Gastroesophageal sphincter (tissue), 4 donors: Measurements from ENCODE around the gene CLEC4F. TPM values are rescaled to one million over a fixed set of nuclear protein-coding genes. Genes with fewer than 3 reads are reported as not detected.

Source experiments
- ATAC-seq: fragments of 150-250 bp; one replicate; pipeline ENCODE4 v1.9.1; 2016; ENCODE audit warnings: mild to moderate bottlenecking, moderate library complexity
- H3K27ac ChIP-seq, 4 donors: fragments of 200-600 bp; sonication (generic) in 3 of 4; 1 replicate in 3 of 4; 2 replicates in 1 of 4; pipeline ENCODE4 v1.5.1; 2016 to 2019
- H3K27me3 ChIP-seq: fragments of 200-600 bp; sonication (generic); one replicate; pipeline ENCODE4 v1.5.1; 2019
- H3K36me3 ChIP-seq, 2 donors: fragments of 200-600 bp; sonication (generic); one replicate each; pipeline ENCODE4 v1.5.1; 2019; ENCODE audit warnings: control low read depth in 1 of 2
- H3K4me1 ChIP-seq, 3 donors: fragments of 200-600 bp; sonication (generic); 1 replicate in 2 of 3; 2 replicates in 1 of 3; pipeline ENCODE4 v1.5.1; 2016 to 2019; ENCODE audit warnings: control low read depth in 2 of 3
- H3K4me3 ChIP-seq, 2 donors: fragments of 200-600 bp; sonication (generic); one replicate each; pipeline ENCODE4 v1.5.1; 2019; ENCODE audit warnings: mild to moderate bottlenecking in 1 of 2, moderate library complexity in 1 of 2
- H3K9me3 ChIP-seq, 3 donors: fragments of 200-600 bp; sonication (generic); one replicate each; pipeline ENCODE4 v1.5.1; 2017 to 2019; ENCODE audit warnings: control low read depth in 2 of 3
- EP300 ChIP-seq: sonication (generic); formaldehyde crosslinking; IDR thresholded peaks from one replicate; pipeline ENCODE4 v1.6.1; 2017; ENCODE audit warnings: antibody characterized with exemption, mild to moderate bottlenecking
- POLR2A ChIP-seq, 2 donors: fragments of 450-650 bp; IDR thresholded peaks; one replicate each; pipeline ENCODE4 v1.6.1; 2017; ENCODE audit warnings: antibody characterized with exemption in 2 of 2, mild to moderate bottlenecking in 2 of 2, moderate library complexity in 1 of 2
- POLR2AphosphoS5 ChIP-seq: sonication (generic); formaldehyde crosslinking; IDR thresholded peaks from one replicate; pipeline ENCODE4 v1.6.1; 2017; ENCODE audit warnings: antibody characterized with exemption
- WGBS, 2 donors: methylation state at CpG; one replicate each; pipeline ENCODE4 v1.1.5; 2018; ENCODE audit warnings: low coverage in 1 of 2; 5-methylcytosine and 5-hydroxymethylcytosine counted together
- total RNA-seq, 4 donors: library from RNA; depleted of rRNA; stranded (reverse); fragments of >200 nt; gene quantifications; one replicate each; pipeline ENCODE4 v1.1.0, GENCODE V29; 2016
- TF ChIP-seq, protein P1 (sequence below), 4 experiments: fragments of 200-600 bp in 2 of 4; fragments of 450-650 bp in 2 of 4; sonication (generic) in 1 of 4; IDR thresholded peaks; one replicate each; pipeline ENCODE4 v1.5.1; 2017 to 2019; ENCODE audit warnings: antibody characterized with exemption in 4 of 4, mild to moderate bottlenecking in 2 of 4, moderate library complexity in 2 of 4

The CLEC4F gene
- total RNA-seq, 4 donors from 2014 or later = 1.1 TPM; not detected in 2

DNA sequence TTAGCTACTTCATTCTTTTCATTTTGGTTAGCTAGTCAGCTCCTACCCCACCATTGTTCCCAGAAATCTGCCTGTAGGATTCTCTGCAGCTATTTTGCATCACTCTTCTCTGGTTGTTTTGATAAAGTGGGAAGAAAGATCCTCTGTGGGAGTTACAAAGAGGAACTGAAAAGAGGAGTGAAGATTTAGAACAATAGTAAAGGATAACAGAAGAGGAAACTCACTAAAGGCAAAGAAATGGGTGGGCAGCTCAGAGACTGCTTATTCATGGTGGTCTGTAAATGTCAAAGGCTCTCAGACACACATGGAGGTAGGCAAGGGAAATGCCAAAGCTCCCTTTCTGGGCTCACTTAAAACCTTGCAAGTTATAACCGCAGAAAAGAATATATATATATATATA lies 32.4 kb upstream of the CLEC4F start:
- no peak for ATAC-seq
- Histone ChIP-seq H3K9me3 (no peaks in the 10 kb centered on the region), H3K27ac (no peak overlapping the region), H3K27me3 (peaks cover 7% of the 10 kb centered on the region), H3K36me3 (no peaks in the 10 kb centered on the region), H3K4me1 (no peaks in the 10 kb centered on the region), H3K4me3 (no peak overlapping the region)
- WGBS, 2 donors = 86 to 88% methylated on average over 1 of the region's 1 CpG
- TF ChIP-seq EP300 (no peak), POLR2A (IDR thresholded peaks at IDR 0.05) (no peak), POLR2AphosphoS5 (no peak)
- TF ChIP-seq, protein P1, sequence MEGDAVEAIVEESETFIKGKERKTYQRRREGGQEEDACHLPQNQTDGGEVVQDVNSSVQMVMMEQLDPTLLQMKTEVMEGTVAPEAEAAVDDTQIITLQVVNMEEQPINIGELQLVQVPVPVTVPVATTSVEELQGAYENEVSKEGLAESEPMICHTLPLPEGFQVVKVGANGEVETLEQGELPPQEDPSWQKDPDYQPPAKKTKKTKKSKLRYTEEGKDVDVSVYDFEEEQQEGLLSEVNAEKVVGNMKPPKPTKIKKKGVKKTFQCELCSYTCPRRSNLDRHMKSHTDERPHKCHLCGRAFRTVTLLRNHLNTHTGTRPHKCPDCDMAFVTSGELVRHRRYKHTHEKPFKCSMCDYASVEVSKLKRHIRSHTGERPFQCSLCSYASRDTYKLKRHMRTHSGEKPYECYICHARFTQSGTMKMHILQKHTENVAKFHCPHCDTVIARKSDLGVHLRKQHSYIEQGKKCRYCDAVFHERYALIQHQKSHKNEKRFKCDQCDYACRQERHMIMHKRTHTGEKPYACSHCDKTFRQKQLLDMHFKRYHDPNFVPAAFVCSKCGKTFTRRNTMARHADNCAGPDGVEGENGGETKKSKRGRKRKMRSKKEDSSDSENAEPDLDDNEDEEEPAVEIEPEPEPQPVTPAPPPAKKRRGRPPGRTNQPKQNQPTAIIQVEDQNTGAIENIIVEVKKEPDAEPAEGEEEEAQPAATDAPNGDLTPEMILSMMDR (IDR thresholded peaks at IDR 0.05) = no peak

DNA sequence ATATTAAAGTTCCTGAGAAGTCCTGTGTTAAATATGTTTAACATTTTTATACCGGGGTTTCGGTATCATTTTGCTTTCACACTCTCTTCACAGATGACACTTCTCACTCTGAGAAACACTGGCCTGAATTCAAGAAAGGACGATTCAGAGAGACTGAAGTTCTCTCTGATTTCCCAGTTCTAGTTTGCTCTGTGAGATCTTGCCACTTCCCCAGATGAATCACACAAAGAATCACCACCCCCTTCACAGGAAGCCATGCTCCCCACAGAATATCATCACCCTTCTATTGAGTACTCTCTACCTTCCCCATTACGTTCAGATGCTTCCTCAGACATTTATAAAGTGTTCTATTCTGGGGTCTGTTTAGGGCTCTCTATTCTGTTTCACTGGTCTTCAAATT lies 31.3 kb upstream of the CLEC4F start:
- Histone ChIP-seq H3K27ac (no peak overlapping the region), H3K4me1 (no peaks in the 10 kb centered on the region), H3K4me3 (no peak overlapping the region), H3K27me3 (peaks cover 7% of the 10 kb centered on the region), H3K9me3 (no peaks in the 10 kb centered on the region), H3K36me3 (no peaks in the 10 kb centered on the region)
- 34 to 46% methylated on average over 4 of the region's 4 CpGs for WGBS, 2 donors
- TF ChIP-seq, protein P1 (IDR thresholded peaks at IDR 0.05) = no peak
- TF ChIP-seq POLR2A (IDR thresholded peaks at IDR 0.05) = no peak
- no peak for TF ChIP-seq POLR2AphosphoS5
- TF ChIP-seq EP300 = no peak
- ATAC-seq = no peak

DNA sequence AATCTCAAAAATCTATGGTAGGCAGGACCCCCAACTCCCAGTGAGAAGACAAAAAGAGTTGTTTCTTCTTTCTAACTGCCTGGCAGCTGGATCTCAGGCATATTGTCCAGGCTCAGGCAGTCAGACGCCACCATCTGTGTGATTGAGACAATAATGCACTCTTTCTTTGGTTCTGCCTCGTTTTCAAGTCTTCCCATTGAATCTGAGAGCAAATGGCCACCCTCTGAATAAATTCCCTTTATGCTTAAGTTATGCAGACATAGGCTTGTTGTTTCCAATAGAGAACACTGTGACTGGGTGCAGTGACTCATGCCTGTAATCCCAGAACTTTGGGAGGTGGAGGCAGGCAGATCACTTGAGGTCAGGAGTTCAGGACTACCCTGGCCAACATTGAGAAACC lies 30.5 kb upstream of the CLEC4F start:
- H3K27ac ChIP-seq = no peak overlapping the region
- no peaks in the 10 kb centered on the region for H3K9me3 ChIP-seq
- no peaks in the 10 kb centered on the region for H3K4me1 ChIP-seq
- peaks cover 7% of the 10 kb centered on the region for H3K27me3 ChIP-seq
- WGBS, 2 donors = 43 to 63% methylated on average over 1 to 2 of the region's 2 CpGs
- H3K4me3 ChIP-seq = no peak overlapping the region
- TF ChIP-seq, protein P1 (IDR thresholded peaks at IDR 0.05) = no peak
- TF ChIP-seq POLR2AphosphoS5 (no peak), POLR2A (IDR thresholded peaks at IDR 0.05) (no peak), EP300 (no peak)
- H3K36me3 ChIP-seq = no peaks in the 10 kb centered on the region
- ATAC-seq = no peak

- 89% methylated on average over 3 of the region's 7 CpGs; no CpG with 5 or more reads in 1 of the 2 donors for WGBS, 2 donors
- H3K4me3 ChIP-seq = no peak overlapping the region
- H3K27me3 ChIP-seq = peaks cover 26% of the 10 kb centered on the region
- H3K9me3 ChIP-seq = no peaks in the 10 kb centered on the region
- no peak for TF ChIP-seq POLR2A (IDR thresholded peaks at IDR 0.05)
- no peak for TF ChIP-seq POLR2AphosphoS5
- no peak for TF ChIP-seq EP300
- TF ChIP-seq, protein P1 (IDR thresholded peaks at IDR 0.05) = no peak
- no peak overlapping the region for H3K27ac ChIP-seq
- no peaks in the 10 kb centered on the region for H3K4me1 ChIP-seq
- H3K36me3 ChIP-seq = no peaks in the 10 kb centered on the region
- no peak for ATAC-seq
Measured at GRCh38 chr2:70842401-70842800, 22.0 kb upstream of the CLEC4F start.

GRCh38 chr2:70837980-70838925 lies 17.9 kb upstream of the CLEC4F start:
- 85 to 90% methylated on average over 3 to 6 of the region's 10 CpGs for WGBS, 2 donors
- no peak overlapping the region for H3K27ac ChIP-seq
- no peak for ATAC-seq
- TF ChIP-seq, protein P1 (IDR thresholded peaks at IDR 0.05) = no peak
- no peak for TF ChIP-seq POLR2A (IDR thresholded peaks at IDR 0.05)
- TF ChIP-seq POLR2AphosphoS5 = no peak
- no peak for TF ChIP-seq EP300
- H3K4me1 ChIP-seq = no peaks in the 10 kb centered on the region
- no peak overlapping the region for H3K4me3 ChIP-seq
- peaks cover 0 to 11% (median 0%) of the 10 kb centered on the region in 3 donors for H3K9me3 ChIP-seq
- no peaks in the 10 kb centered on the region for H3K36me3 ChIP-seq
- peaks cover 43% of the 10 kb centered on the region for H3K27me3 ChIP-seq
